SU-DHL-6 (cell line): Measurements from ENCODE around the gene HECTD1.

Source experiments
- H2AFZ ChIP-seq: fragments of 200-600 bp; sonication (generic); 2 replicates; pipeline ENCODE4 v1.6.1; 2014; ENCODE audit warnings: low read depth, mild to moderate bottlenecking, moderate library complexity, mixed read lengths, antibody characterized with exemption, low read length; ENCODE audit not compliant: severe bottlenecking
- H3F3A ChIP-seq: fragments of 200-600 bp; shearing (Covaris generic); 2 replicates; pipeline ENCODE4 v1.6.0; 2016; ENCODE audit warnings: antibody characterized with exemption, mild to moderate bottlenecking; ENCODE audit not compliant: insufficient read depth
- H3K27ac ChIP-seq: fragments of 200-600 bp; sonication (generic); 2 replicates; pipeline ENCODE4 v1.5.1; 2016; ENCODE audit warnings: low read depth, mild to moderate bottlenecking, low read length, moderate library complexity, mixed read lengths
- H3K27me3 ChIP-seq: fragments of 200-600 bp; sonication (generic), shearing (Covaris generic); 2 replicates; pipeline ENCODE4 v1.6.0; 2014; ENCODE audit warnings: mild to moderate bottlenecking, low read length
- H3K36me3 ChIP-seq: fragments of 200-600 bp; sonication (generic); 2 replicates; pipeline ENCODE4 v1.6.1; 2014; ENCODE audit warnings: mild to moderate bottlenecking, low read length, mixed read lengths
- H3K4me2 ChIP-seq: fragments of 300-600, 200-600 bp; shearing (Covaris generic), sonication (generic); 2 replicates; pipeline ENCODE4 v1.6.0; 2014; ENCODE audit warnings: low read length, low read depth, mild to moderate bottlenecking; ENCODE audit not compliant: poor library complexity, severe bottlenecking
- H3K4me3 ChIP-seq: fragments of 200-600 bp; sonication (generic); 2 replicates; pipeline ENCODE4 v1.5.1; 2014; ENCODE audit warnings: antibody characterized with exemption, low read length, mild to moderate bottlenecking, mixed read lengths; ENCODE audit not compliant: insufficient read depth, poor library complexity, severe bottlenecking
- H3K79me2 ChIP-seq: fragments of 200-600 bp; sonication (generic); 2 replicates; pipeline ENCODE4 v1.6.1; 2014; ENCODE audit warnings: mild to moderate bottlenecking, low read length, moderate library complexity; ENCODE audit not compliant: insufficient read depth
- H3K9ac ChIP-seq: fragments of 200-600 bp; sonication (generic); 2 replicates; pipeline ENCODE4 v1.7.0; 2014; ENCODE audit warnings: mild to moderate bottlenecking, low read length
- H3K9me2 ChIP-seq: fragments of 200-600 bp; sonication (generic); replicated peaks from 2 replicates; pipeline ENCODE4 v1.6.1; 2014; ENCODE audit warnings: low read length; ENCODE audit not compliant: insufficient read depth
- H3K9me3 ChIP-seq: fragments of 200-600 bp; sonication (generic); 2 replicates; pipeline ENCODE4 v1.6.1; 2014; ENCODE audit warnings: low read length, mixed read lengths; ENCODE audit not compliant: insufficient read depth
- H4K20me1 ChIP-seq: fragments of 200-600 bp; sonication (generic); 2 replicates; pipeline ENCODE4 v1.6.1; 2014; ENCODE audit warnings: low read depth, mild to moderate bottlenecking, antibody characterized with exemption, low read length, moderate library complexity, mixed read lengths
- EZH2phosphoT487 ChIP-seq: fragments of 200-600 bp; sonication (generic), shearing (Covaris generic); conservative IDR thresholded peaks from 2 replicates; pipeline ENCODE4 v1.6.1; 2018; ENCODE audit warnings: mild to moderate bottlenecking, antibody characterized with exemption, low read length, moderate library complexity, mixed read lengths
- TF ChIP-seq, protein P1 (sequence below): fragments of 200-600 bp; sonication (generic); IDR thresholded peaks from one replicate; pipeline ENCODE4 v1.5.1; 2017; ENCODE audit warnings: antibody characterized with exemption, mild to moderate bottlenecking, low read length, moderate library complexity; ENCODE audit not compliant: insufficient read depth, poor library complexity, severe bottlenecking

The HECTD1 gene

GRCh38 chr14:31203414-31203742 is 4.2 kb downstream of the HECTD1 start:
- peaks cover 82% of the 10 kb centered on the region for H3K79me2 ChIP-seq
- H3K9me3 ChIP-seq, result no peaks in the 10 kb centered on the region

DNA sequence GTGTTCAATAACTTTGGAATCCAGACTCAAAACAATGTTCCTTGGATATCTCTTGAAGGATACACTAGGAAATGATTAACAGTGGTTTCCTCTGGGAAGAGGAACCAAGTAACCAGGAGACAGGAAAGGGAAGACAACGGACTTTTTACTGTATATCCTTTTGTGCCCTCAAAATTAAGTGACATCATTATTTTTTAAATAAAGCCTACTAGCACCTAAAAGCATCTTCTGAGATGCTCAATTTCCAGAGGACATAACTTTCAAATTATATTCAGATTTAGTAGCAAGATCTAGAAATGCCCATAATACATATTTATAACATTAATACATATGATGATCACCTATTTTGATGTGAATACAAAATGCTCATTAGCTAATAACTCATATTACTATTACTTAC is 6.5 kb downstream of the HECTD1 start:
- H3K9ac ChIP-seq, result no peak overlapping the region
- H3K9me2 ChIP-seq, result no peaks in the 10 kb centered on the region
- no peak for TF ChIP-seq EZH2phosphoT487
- TF ChIP-seq, protein P1, sequence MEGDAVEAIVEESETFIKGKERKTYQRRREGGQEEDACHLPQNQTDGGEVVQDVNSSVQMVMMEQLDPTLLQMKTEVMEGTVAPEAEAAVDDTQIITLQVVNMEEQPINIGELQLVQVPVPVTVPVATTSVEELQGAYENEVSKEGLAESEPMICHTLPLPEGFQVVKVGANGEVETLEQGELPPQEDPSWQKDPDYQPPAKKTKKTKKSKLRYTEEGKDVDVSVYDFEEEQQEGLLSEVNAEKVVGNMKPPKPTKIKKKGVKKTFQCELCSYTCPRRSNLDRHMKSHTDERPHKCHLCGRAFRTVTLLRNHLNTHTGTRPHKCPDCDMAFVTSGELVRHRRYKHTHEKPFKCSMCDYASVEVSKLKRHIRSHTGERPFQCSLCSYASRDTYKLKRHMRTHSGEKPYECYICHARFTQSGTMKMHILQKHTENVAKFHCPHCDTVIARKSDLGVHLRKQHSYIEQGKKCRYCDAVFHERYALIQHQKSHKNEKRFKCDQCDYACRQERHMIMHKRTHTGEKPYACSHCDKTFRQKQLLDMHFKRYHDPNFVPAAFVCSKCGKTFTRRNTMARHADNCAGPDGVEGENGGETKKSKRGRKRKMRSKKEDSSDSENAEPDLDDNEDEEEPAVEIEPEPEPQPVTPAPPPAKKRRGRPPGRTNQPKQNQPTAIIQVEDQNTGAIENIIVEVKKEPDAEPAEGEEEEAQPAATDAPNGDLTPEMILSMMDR, result no peak
- no peak overlapping the region for H2AFZ ChIP-seq
- H3K9me3 ChIP-seq, result no peaks in the 10 kb centered on the region
- H4K20me1 ChIP-seq, result peaks cover 6% of the 10 kb centered on the region
- peaks cover 19% of the 10 kb centered on the region; the same call in 1 of the 2 replicates for H3K36me3 ChIP-seq
- H3K27me3 ChIP-seq, result no peaks in the 10 kb centered on the region
- H3K79me2 ChIP-seq, result peaks cover 92% of the 10 kb centered on the region
- H3F3A ChIP-seq, result peaks cover 3% of the 10 kb centered on the region; the same call in 1 of the 2 replicates
- no peak overlapping the region for H3K4me3 ChIP-seq
- H3K4me2 ChIP-seq, result no peak overlapping the region
- H3K27ac ChIP-seq, result no peak overlapping the region

More at GRCh38 chr14:31203414-31203742, 4.2 kb downstream of the HECTD1 start:
- H4K20me1 ChIP-seq, result peaks cover 6% of the 10 kb centered on the region
- H3K27ac ChIP-seq, result no peak overlapping the region
- H3K4me3 ChIP-seq, result no peak overlapping the region
- no peak overlapping the region for H2AFZ ChIP-seq
- TF ChIP-seq, protein P1, result no peak
- no peak for TF ChIP-seq EZH2phosphoT487
- peaks cover 19% of the 10 kb centered on the region; the same call in 1 of the 2 replicates for H3K36me3 ChIP-seq
- H3K4me2 ChIP-seq, result no peak overlapping the region
- H3K9ac ChIP-seq, result no peak overlapping the region
- peaks cover 14% of the 10 kb centered on the region for H3F3A ChIP-seq
- H3K9me2 ChIP-seq, result no peaks in the 10 kb centered on the region
- H3K27me3 ChIP-seq, result no peaks in the 10 kb centered on the region

- Histone ChIP-seq H3K9me3 (no peaks in the 10 kb centered on the region), H3F3A (peaks cover 3% of the 10 kb centered on the region; the same call in 1 of the 2 replicates), H3K27ac (no peak overlapping the region), H3K4me2 (no peak overlapping the region), H3K36me3 (peaks cover 19% of the 10 kb centered on the region; the same call in 1 of the 2 replicates), H3K4me3 (no peak overlapping the region), H3K9ac (no peak overlapping the region), H4K20me1 (peaks cover 6% of the 10 kb centered on the region), H3K9me2 (no peaks in the 10 kb centered on the region), H3K79me2 (peaks cover 92% of the 10 kb centered on the region), H3K27me3 (no peaks in the 10 kb centered on the region), H2AFZ (no peak overlapping the region)
- TF ChIP-seq, protein P1, result no peak
- no peak for TF ChIP-seq EZH2phosphoT487
Observed at GRCh38 chr14:31200702-31200990, 6.9 kb downstream of the HECTD1 start.

- Histone ChIP-seq H4K20me1 (peaks cover 6% of the 10 kb centered on the region; the same call in 1 of the 2 replicates), H2AFZ (no peak overlapping the region), H3K36me3 (peaks cover 7% of the 10 kb centered on the region), H3K9me3 (no peaks in the 10 kb centered on the region), H3K27ac (no peak overlapping the region), H3K9me2 (no peaks in the 10 kb centered on the region), H3F3A (0 out of 2 replicates have a peak, but pooled peaks cover 4% of the 10 kb centered on the region), H3K9ac (no peak overlapping the region), H3K4me2 (no peak overlapping the region), H3K79me2 (peaks cover 89% of the 10 kb centered on the region), H3K27me3 (no peaks in the 10 kb centered on the region), H3K4me3 (no peak overlapping the region)
- TF ChIP-seq, protein P1, result no peak
- no peak for TF ChIP-seq EZH2phosphoT487
Observed at GRCh38 chr14:31197671-31198070, 9.9 kb downstream of the HECTD1 start.
